Measurements from ENCODE around the gene DCLK1.

DCLK1 gene

GRCh38 chr13:36143738-36144137 lies 12.6 kb upstream of the DCLK1 start:
- H3K4me3 ChIP-seq (replicated peaks; ENCODE audit: low read depth, low read length), result no peak overlapping the region
- DNase-seq (ENCODE audit: extremely low read depth, insufficient read length), result no peak
- TF ChIP-seq CTCF (IDR thresholded peaks at IDR 0.05; ENCODE audit: insufficient read depth, low read length, poor library complexity, severe bottlenecking), result no peak
- no peaks in the 10 kb centered on the region for H3K27me3 ChIP-seq (replicated peaks; ENCODE audit: control insufficient read depth, insufficient read depth, low read length)
- no peaks in the 10 kb centered on the region for H3K36me3 ChIP-seq (ENCODE audit: control insufficient read depth, insufficient read depth, low read length)

- DNase-seq (ENCODE audit: extremely low read depth, insufficient read length), result no peak
- no peaks in the 10 kb centered on the region for H3K27me3 ChIP-seq (replicated peaks; ENCODE audit: control insufficient read depth, insufficient read depth, low read length)
- no peaks in the 10 kb centered on the region for H3K36me3 ChIP-seq (ENCODE audit: control insufficient read depth, insufficient read depth, low read length)
- no peak for TF ChIP-seq CTCF (IDR thresholded peaks at IDR 0.05; ENCODE audit: insufficient read depth, low read length, poor library complexity, severe bottlenecking)
- no peak overlapping the region for H3K4me3 ChIP-seq (replicated peaks; ENCODE audit: low read depth, low read length)
Measured at GRCh38 chr13:36142735-36143134, 11.6 kb upstream of the DCLK1 start.

GRCh38 chr13:36135876-36136275 lies 4.7 kb upstream of the DCLK1 start:
- no peak for DNase-seq (ENCODE audit: extremely low read depth, insufficient read length)
- Histone ChIP-seq H3K27me3 (replicated peaks; ENCODE audit: control insufficient read depth, insufficient read depth, low read length) (no peaks in the 10 kb centered on the region), H3K36me3 (ENCODE audit: control insufficient read depth, insufficient read depth, low read length) (no peaks in the 10 kb centered on the region), H3K4me3 (replicated peaks; ENCODE audit: low read depth, low read length) (no peak overlapping the region)
- no peak for TF ChIP-seq CTCF (IDR thresholded peaks at IDR 0.05; ENCODE audit: insufficient read depth, low read length, poor library complexity, severe bottlenecking)

GRCh38 chr13:36134632-36135031 lies 3.5 kb upstream of the DCLK1 start:
- Histone ChIP-seq H3K27me3 (replicated peaks; ENCODE audit: control insufficient read depth, insufficient read depth, low read length) (no peaks in the 10 kb centered on the region), H3K4me3 (replicated peaks; ENCODE audit: low read depth, low read length) (no peak overlapping the region), H3K36me3 (ENCODE audit: control insufficient read depth, insufficient read depth, low read length) (no peaks in the 10 kb centered on the region)
- no peak for TF ChIP-seq CTCF (IDR thresholded peaks at IDR 0.05; ENCODE audit: insufficient read depth, low read length, poor library complexity, severe bottlenecking)
- no peak for DNase-seq (ENCODE audit: extremely low read depth, insufficient read length)

- no peak for DNase-seq (ENCODE audit: extremely low read depth, insufficient read length)
Measured at GRCh38 chr13:36133950-36134626, 2.9 kb upstream of the DCLK1 start.

More at GRCh38 chr13:36133950-36134626, 2.9 kb upstream of the DCLK1 start:
- TF ChIP-seq CTCF (IDR thresholded peaks at IDR 0.05; ENCODE audit: insufficient read depth, low read length, poor library complexity, severe bottlenecking), result no peak
- H3K27me3 ChIP-seq (replicated peaks; ENCODE audit: control insufficient read depth, insufficient read depth, low read length), result no peaks in the 10 kb centered on the region
- no peak overlapping the region for H3K4me3 ChIP-seq (replicated peaks; ENCODE audit: low read depth, low read length)
- no peaks in the 10 kb centered on the region for H3K36me3 ChIP-seq (ENCODE audit: control insufficient read depth, insufficient read depth, low read length)

Measured in GM06990 (cell line).